Left lobe of liver (tissue), 1 donor: ENCODE results near the gene RGS2. TPM values are rescaled to one million over a fixed set of nuclear protein-coding genes. Genes with fewer than 3 reads are reported as not detected.

ENCODE experiments used
- total RNA-seq: library from RNA; stranded (reverse); gene quantifications from one replicate; pipeline ENCODE4 v1.2.1, GENCODE V29; 2021
- donor health status: DM: no; HTN: yes; CAD: no.

RGS2 gene
- total RNA-seq, 1 donor from 2014 or later: 3.0 TPM

Other genes with a start within 250 kb of the RGS2 start
- 3.1 TPM for gene RGS1, start 233.3 kb upstream of the RGS2 start, total RNA-seq
- not detected for gene RGS13, start 172.9 kb upstream of the RGS2 start, total RNA-seq